H1 (cell line): Measurements from ENCODE around the gene NSUN6.

Experiments
- BCL11A ChIP-seq, 2 experiments: IDR thresholded peaks; one replicate each; pipeline ENCODE4 v1.6.1; 2011; ENCODE audit warnings: low read depth in 2 of 2, low read length in 2 of 2, mild to moderate bottlenecking in 2 of 2
- BRCA1 ChIP-seq: IDR thresholded peaks from 2 replicates; pipeline ENCODE4 v1.6.1; 2012; ENCODE audit warnings: low read depth, low read length, improper control_type of control experiment
- CEBPB ChIP-seq: IDR thresholded peaks from 2 replicates; pipeline ENCODE4 v1.6.1; 2012; ENCODE audit warnings: low read depth, low read length
- GABPA ChIP-seq: IDR thresholded peaks from 2 replicates; pipeline ENCODE4 v1.6.1; 2011; ENCODE audit warnings: mild to moderate bottlenecking, low read length, moderate library complexity, borderline replicate concordance; ENCODE audit not compliant: insufficient read depth
- HDAC6 ChIP-seq: IDR thresholded peaks from one replicate; pipeline ENCODE4 v1.7.1; 2012; ENCODE audit warnings: low read depth, mild to moderate bottlenecking, inconsistent platforms, low read length, moderate library complexity
- POLR2A ChIP-seq, 2 experiments: IDR thresholded peaks; 1 replicate in 1 of 2; 2 replicates in 1 of 2; pipeline ENCODE4 v1.6.1; 2011; ENCODE audit warnings: low read depth in 2 of 2, low read length in 2 of 2, mild to moderate bottlenecking in 2 of 2; ENCODE audit errors: control extremely low read depth in 1 of 2
- POLR2AphosphoS5 ChIP-seq: IDR thresholded peaks from 2 replicates; pipeline ENCODE4 v1.6.1; 2011; ENCODE audit warnings: low read depth, low read length
- RAD21 ChIP-seq, 2 experiments: IDR thresholded peaks in 1 of 2; conservative IDR thresholded peaks in 1 of 2; 2 replicates each; pipeline ENCODE4 v1.6.1; 2011; ENCODE audit warnings: low read depth in 2 of 2, low read length in 2 of 2, improper control_type of control experiment in 1 of 2, inconsistent platforms in 1 of 2, mild to moderate bottlenecking in 1 of 2, moderate library complexity in 1 of 2
- RXRA ChIP-seq: IDR thresholded peaks from 2 replicates; pipeline ENCODE4 v1.6.1; 2011; ENCODE audit warnings: low read depth, mild to moderate bottlenecking, low read length, moderate library complexity; ENCODE audit not compliant: insufficient read depth
- SIN3A ChIP-seq, 2 experiments: IDR thresholded peaks in 1 of 2; conservative IDR thresholded peaks in 1 of 2; 2 replicates each; pipeline ENCODE4 v1.6.1; 2011 to 2012; ENCODE audit warnings: low read length in 2 of 2, improper control_type of control experiment in 1 of 2, low read depth in 1 of 2, mild to moderate bottlenecking in 1 of 2
- TAF1 ChIP-seq: IDR thresholded peaks from 2 replicates; pipeline ENCODE4 v1.6.1; 2011; ENCODE audit warnings: mild to moderate bottlenecking, low read depth, low read length
- ZNF274 ChIP-seq: IDR thresholded peaks from 2 replicates; pipeline ENCODE4 v1.7.0; 2012; ENCODE audit warnings: low read length, borderline replicate concordance; ENCODE audit errors: extremely low read depth
- TF ChIP-seq, protein P1 (sequence below), 3 experiments: IDR thresholded peaks; 1 replicate in 2 of 3; 2 replicates in 1 of 3; pipeline versions ENCODE4 v1.5.1 to v1.6.1; 2011; ENCODE audit warnings: low read length in 3 of 3, mild to moderate bottlenecking in 3 of 3, inconsistent platforms in 2 of 3, low read depth in 1 of 3, moderate library complexity in 1 of 3; ENCODE audit not compliant: insufficient read depth in 1 of 3; ENCODE audit errors: control extremely low read depth in 1 of 3

DNA sequence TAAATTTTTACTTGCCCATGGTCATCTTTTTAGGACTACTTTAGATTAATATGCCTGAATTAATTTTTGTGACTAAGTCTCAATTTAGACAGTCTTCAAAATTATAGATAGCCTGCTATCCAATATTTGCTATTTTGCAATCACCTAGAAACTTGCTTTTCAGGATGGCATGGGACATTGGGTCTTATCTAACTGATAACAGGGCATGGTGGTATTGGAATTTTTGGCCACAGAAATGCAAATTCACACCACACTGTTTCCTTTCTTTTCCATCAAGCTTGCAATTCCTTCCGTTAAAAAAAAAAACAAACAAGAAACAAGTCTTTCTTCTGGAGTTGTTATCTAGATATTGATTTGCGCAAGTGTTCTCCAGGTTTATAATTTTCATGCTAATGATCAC is 16.6 kb upstream of the NSUN6 start:
- TF ChIP-seq BRCA1 (no peak), POLR2A (IDR thresholded peaks at IDR 0.05; ENCODE audit: control extremely low read depth in 1 of 2, low read depth in 2 of 2, low read length in 2 of 2) (no peak), CEBPB (no peak), HDAC6 (no peak), GABPA (no peak), ZNF274 (no peak), RXRA (no peak), SIN3A (conservative IDR thresholded peaks at IDR 0.05 in 1 of 2, IDR thresholded peaks at IDR 0.05 in 1 of 2; ENCODE audit: low read depth in 1 of 2, low read length in 2 of 2) (no peak), POLR2AphosphoS5 (no peak), RAD21 (IDR thresholded peaks at IDR 0.05 in 1 of 2, conservative IDR thresholded peaks at IDR 0.05 in 1 of 2; ENCODE audit: low read depth in 2 of 2, low read length in 2 of 2) (no peak), BCL11A (IDR thresholded peaks at IDR 0.05; ENCODE audit: low read depth in 2 of 2, low read length in 2 of 2) (no peak), TAF1 (no peak)
- TF ChIP-seq, protein P1, sequence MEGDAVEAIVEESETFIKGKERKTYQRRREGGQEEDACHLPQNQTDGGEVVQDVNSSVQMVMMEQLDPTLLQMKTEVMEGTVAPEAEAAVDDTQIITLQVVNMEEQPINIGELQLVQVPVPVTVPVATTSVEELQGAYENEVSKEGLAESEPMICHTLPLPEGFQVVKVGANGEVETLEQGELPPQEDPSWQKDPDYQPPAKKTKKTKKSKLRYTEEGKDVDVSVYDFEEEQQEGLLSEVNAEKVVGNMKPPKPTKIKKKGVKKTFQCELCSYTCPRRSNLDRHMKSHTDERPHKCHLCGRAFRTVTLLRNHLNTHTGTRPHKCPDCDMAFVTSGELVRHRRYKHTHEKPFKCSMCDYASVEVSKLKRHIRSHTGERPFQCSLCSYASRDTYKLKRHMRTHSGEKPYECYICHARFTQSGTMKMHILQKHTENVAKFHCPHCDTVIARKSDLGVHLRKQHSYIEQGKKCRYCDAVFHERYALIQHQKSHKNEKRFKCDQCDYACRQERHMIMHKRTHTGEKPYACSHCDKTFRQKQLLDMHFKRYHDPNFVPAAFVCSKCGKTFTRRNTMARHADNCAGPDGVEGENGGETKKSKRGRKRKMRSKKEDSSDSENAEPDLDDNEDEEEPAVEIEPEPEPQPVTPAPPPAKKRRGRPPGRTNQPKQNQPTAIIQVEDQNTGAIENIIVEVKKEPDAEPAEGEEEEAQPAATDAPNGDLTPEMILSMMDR (IDR thresholded peaks at IDR 0.05; ENCODE audit: control extremely low read depth in 1 of 3, insufficient read depth in 1 of 3, low read depth in 1 of 3, low read length in 3 of 3), result no peak
